ENCODE results near the gene CCDC150.
"Not testable (repeated sequence)": the region's sequence is repeated elsewhere in the genome, so short reads cannot be mapped to it uniquely, and the experiment has no call there.

Gene CCDC150

GRCh38 chr2:196638765-196639164 lies 750 bp upstream of the CCDC150 start:
- no peak for DNase-seq

GRCh38 chr2:196640031-196640548 lies 575 bp downstream of the CCDC150 start:
- DNase-seq: peak in 1 of 2 experiments; percentile 40

GRCh38 chr2:196649202-196649601 lies 9.7 kb downstream of the CCDC150 start:
- DNase-seq: no peak

- no peak for DNase-seq
These were observed 12.0 kb downstream of the CCDC150 start for GRCh38 chr2:196651387-196652094.

- no peak for DNase-seq
These were observed 13.4 kb downstream of the CCDC150 start for GRCh38 chr2:196652869-196653268.

- DNase-seq: no peak
These were observed 14.3 kb downstream of the CCDC150 start for GRCh38 chr2:196653843-196654242.

- DNase-seq: no peak
These were observed 16.2 kb downstream of the CCDC150 start for GRCh38 chr2:196655761-196656160.

- DNase-seq: no peak
These were observed 17.8 kb downstream of the CCDC150 start for GRCh38 chr2:196657333-196657732.

- DNase-seq: no peak
These were observed 20.3 kb downstream of the CCDC150 start for GRCh38 chr2:196659844-196660243.

- no peak for DNase-seq
These were observed 20.7 kb downstream of the CCDC150 start for GRCh38 chr2:196660244-196660643.

GRCh38 chr2:196670342-196670741 lies 30.8 kb downstream of the CCDC150 start:
- no peak for DNase-seq

GRCh38 chr2:196675963-196676362 lies 36.4 kb downstream of the CCDC150 start:
- no peak for DNase-seq

GRCh38 chr2:196677404-196677803 lies 37.9 kb downstream of the CCDC150 start:
- no peak for DNase-seq

GRCh38 chr2:196679368-196679767 lies 39.9 kb downstream of the CCDC150 start:
- DNase-seq: no peak

- DNase-seq: no peak
These were observed 42.0 kb downstream of the CCDC150 start for GRCh38 chr2:196681510-196681909.

- no peak for DNase-seq
These were observed 46.3 kb downstream of the CCDC150 start for GRCh38 chr2:196685792-196686191.

- not testable (repeated sequence) for DNase-seq
These were observed 47.2 kb downstream of the CCDC150 start for GRCh38 chr2:196686737-196687136.

- DNase-seq: no peak
These were observed 57.0 kb downstream of the CCDC150 start for GRCh38 chr2:196696423-196697079.

GRCh38 chr2:196697825-196698224 lies 58.3 kb downstream of the CCDC150 start:
- no peak for DNase-seq

GRCh38 chr2:196702641-196703040 lies 63.1 kb downstream of the CCDC150 start:
- DNase-seq: no peak

GRCh38 chr2:196703695-196704094 lies 64.2 kb downstream of the CCDC150 start:
- no peak for DNase-seq

GRCh38 chr2:196710056-196710455 lies 70.5 kb downstream of the CCDC150 start:
- DNase-seq: not testable (repeated sequence)

- DNase-seq: no peak
These were observed 72.1 kb downstream of the CCDC150 start for GRCh38 chr2:196711625-196712024.

- no peak for DNase-seq
These were observed 73.4 kb downstream of the CCDC150 start for GRCh38 chr2:196712867-196713266.
